ENCODE results near the gene MOB4.
"Not testable (repeated sequence)": the region's sequence is repeated elsewhere in the genome, so short reads cannot be mapped to it uniquely, and the experiment has no call there.

The MOB4 gene

GRCh38 chr2:197587255-197587654 is 71.4 kb downstream of the MOB4 start:
- H4K20me1 ChIP-seq (ENCODE audit: insufficient read depth, low read length, poor library complexity, severe bottlenecking); H3K9me2 ChIP-seq (replicated peaks; ENCODE audit: low read depth, low read length); H3K36me3 ChIP-seq (ENCODE audit: insufficient read depth, low read length); H3K9me3 ChIP-seq (ENCODE audit: insufficient read depth, low read depth, low read length); H3K9ac ChIP-seq (ENCODE audit: low read depth, low read length, poor library complexity, severe bottlenecking); H2AFZ ChIP-seq (ENCODE audit: low read length); H3K79me2 ChIP-seq (ENCODE audit: insufficient read depth, low read length); H3F3A ChIP-seq (ENCODE audit: low read depth); H3K4me3 ChIP-seq (ENCODE audit: low read length, poor library complexity, severe bottlenecking); H3K4me2 ChIP-seq (ENCODE audit: low read depth, low read length, poor library complexity, severe bottlenecking); H3K4me1 ChIP-seq (ENCODE audit: insufficient read depth, low read length, poor library complexity, severe bottlenecking); H3K27me3 ChIP-seq (ENCODE audit: insufficient read depth, low read length, poor library complexity, severe bottlenecking): not testable (repeated sequence)

- H3K4me2 ChIP-seq (ENCODE audit: low read depth, low read length, poor library complexity, severe bottlenecking) = no peak overlapping the region
These were observed 75.6 kb downstream of the MOB4 start for GRCh38 chr2:197591339-197592072.

GRCh38 chr2:197596766-197597165 is 80.9 kb downstream of the MOB4 start:
- no peaks in the 10 kb centered on the region for H3F3A ChIP-seq (ENCODE audit: low read depth)
- H3K4me2 ChIP-seq (ENCODE audit: low read depth, low read length, poor library complexity, severe bottlenecking) = no peak overlapping the region
- no peak overlapping the region for H2AFZ ChIP-seq (ENCODE audit: low read length)
- no peaks in the 10 kb centered on the region for H3K9me3 ChIP-seq (ENCODE audit: insufficient read depth, low read depth, low read length)
- no peaks in the 10 kb centered on the region for H3K27me3 ChIP-seq (ENCODE audit: insufficient read depth, low read length, poor library complexity, severe bottlenecking)
- no peaks in the 10 kb centered on the region for H3K9me2 ChIP-seq (replicated peaks; ENCODE audit: low read depth, low read length)
- TF ChIP-seq CTCF (conservative IDR thresholded peaks at IDR 0.05; ENCODE audit: low read length) = no peak
- no peak for TF ChIP-seq EZH2phosphoT487 (IDR thresholded peaks at IDR 0.05; ENCODE audit: borderline replicate concordance)
- H3K9ac ChIP-seq (ENCODE audit: low read depth, low read length, poor library complexity, severe bottlenecking) = no peak overlapping the region
- no peaks in the 10 kb centered on the region for H3K36me3 ChIP-seq (ENCODE audit: insufficient read depth, low read length)
- no peaks in the 10 kb centered on the region for H4K20me1 ChIP-seq (ENCODE audit: insufficient read depth, low read length, poor library complexity, severe bottlenecking)
- H3K4me3 ChIP-seq (ENCODE audit: low read length, poor library complexity, severe bottlenecking) = no peak overlapping the region
- H3K79me2 ChIP-seq (ENCODE audit: insufficient read depth, low read length) = no peaks in the 10 kb centered on the region
- no peaks in the 10 kb centered on the region for H3K4me1 ChIP-seq (ENCODE audit: insufficient read depth, low read length, poor library complexity, severe bottlenecking)

More at GRCh38 chr2:197591339-197592072, 75.6 kb downstream of the MOB4 start:
- H3K27me3 ChIP-seq (ENCODE audit: insufficient read depth, low read length, poor library complexity, severe bottlenecking) = no peaks in the 10 kb centered on the region
- H4K20me1 ChIP-seq (ENCODE audit: insufficient read depth, low read length, poor library complexity, severe bottlenecking) = no peaks in the 10 kb centered on the region
- no peaks in the 10 kb centered on the region for H3F3A ChIP-seq (ENCODE audit: low read depth)
- no peaks in the 10 kb centered on the region for H3K79me2 ChIP-seq (ENCODE audit: insufficient read depth, low read length)
- H2AFZ ChIP-seq (ENCODE audit: low read length) = no peak overlapping the region
- no peak overlapping the region for H3K4me3 ChIP-seq (ENCODE audit: low read length, poor library complexity, severe bottlenecking)
- H3K36me3 ChIP-seq (ENCODE audit: insufficient read depth, low read length) = no peaks in the 10 kb centered on the region
- no peaks in the 10 kb centered on the region for H3K4me1 ChIP-seq (ENCODE audit: insufficient read depth, low read length, poor library complexity, severe bottlenecking)
- H3K9me3 ChIP-seq (ENCODE audit: insufficient read depth, low read depth, low read length) = no peaks in the 10 kb centered on the region
- no peak for TF ChIP-seq EZH2phosphoT487 (IDR thresholded peaks at IDR 0.05; ENCODE audit: borderline replicate concordance)
- TF ChIP-seq CTCF (conservative IDR thresholded peaks at IDR 0.05; ENCODE audit: low read length) = no peak
- H3K9me2 ChIP-seq (replicated peaks; ENCODE audit: low read depth, low read length) = no peaks in the 10 kb centered on the region
- no peak overlapping the region for H3K9ac ChIP-seq (ENCODE audit: low read depth, low read length, poor library complexity, severe bottlenecking)

GRCh38 chr2:197597166-197597565 is 81.3 kb downstream of the MOB4 start:
- H3K27me3 ChIP-seq (ENCODE audit: insufficient read depth, low read length, poor library complexity, severe bottlenecking) = no peaks in the 10 kb centered on the region
- TF ChIP-seq EZH2phosphoT487 (IDR thresholded peaks at IDR 0.05; ENCODE audit: borderline replicate concordance) (no peak), CTCF (conservative IDR thresholded peaks at IDR 0.05; ENCODE audit: low read length) (no peak)

More at GRCh38 chr2:197597166-197597565, 81.3 kb downstream of the MOB4 start:
- no peak overlapping the region for H3K4me3 ChIP-seq (ENCODE audit: low read length, poor library complexity, severe bottlenecking)
- no peak overlapping the region for H3K9ac ChIP-seq (ENCODE audit: low read depth, low read length, poor library complexity, severe bottlenecking)
- no peak overlapping the region for H3K4me2 ChIP-seq (ENCODE audit: low read depth, low read length, poor library complexity, severe bottlenecking)
- H3K36me3 ChIP-seq (ENCODE audit: insufficient read depth, low read length) = no peaks in the 10 kb centered on the region
- H3K9me3 ChIP-seq (ENCODE audit: insufficient read depth, low read depth, low read length) = no peaks in the 10 kb centered on the region
- no peaks in the 10 kb centered on the region for H3K79me2 ChIP-seq (ENCODE audit: insufficient read depth, low read length)
- H2AFZ ChIP-seq (ENCODE audit: low read length) = no peak overlapping the region
- H3K9me2 ChIP-seq (replicated peaks; ENCODE audit: low read depth, low read length) = no peaks in the 10 kb centered on the region
- no peaks in the 10 kb centered on the region for H4K20me1 ChIP-seq (ENCODE audit: insufficient read depth, low read length, poor library complexity, severe bottlenecking)
- H3K4me1 ChIP-seq (ENCODE audit: insufficient read depth, low read length, poor library complexity, severe bottlenecking) = no peaks in the 10 kb centered on the region
- H3F3A ChIP-seq (ENCODE audit: low read depth) = no peaks in the 10 kb centered on the region

All from Loucy (cell line).